OCI-LY7 (cell line): Measurements from ENCODE around the gene LRRFIP1. TPM values are rescaled to one million over a fixed set of nuclear protein-coding genes. Genes with fewer than 3 reads are reported as not detected.

Experiments
- BruUV-seq: library from RNA; stranded (reverse); fragments of 400-500 nt; replicated peaks from 2 replicates; lab custom pipeline; 2021; lab: Mats Ljungman, UMichigan
- CTCF ChIA-PET: fragments of 300-600 bp; sonication (Branson Sonifier 250); formaldehyde crosslinking; loops from one replicate; lab custom pipeline; 2022; ENCODE audit warnings: antibody characterized with exemption; ENCODE audit not compliant: unreplicated experiment; lab: Charles Lee
- POLR2A ChIA-PET: fragments of 300-600 bp; sonication (Branson Sonifier 250); formaldehyde crosslinking; loops from one replicate; lab custom pipeline; 2022; ENCODE audit warnings: antibody characterized with exemption; lab: Charles Lee
- DNase-seq: peaks from one replicate; pipeline ENCODE4 v3.0.0-alpha.2; 2015; ENCODE audit warnings: low spot score
- H2AFZ ChIP-seq: fragments of 200-600 bp; sonication (generic), shearing (Covaris generic); 2 replicates; pipeline ENCODE4 v1.6.1; 2014; ENCODE audit warnings: mild to moderate bottlenecking, antibody characterized with exemption, low read length, moderate library complexity
- H3K27ac ChIP-seq: fragments of 200-600 bp; sonication (generic); 2 replicates; pipeline ENCODE4 v1.5.1; 2014; ENCODE audit warnings: mixed run types, low read depth, mild to moderate bottlenecking, moderate library complexity, low read length, inconsistent platforms; ENCODE audit not compliant: poor library complexity, severe bottlenecking
- H3K36me3 ChIP-seq: fragments of 200-600 bp; sonication (generic); 2 replicates; pipeline ENCODE4 v1.6.1; 2014; ENCODE audit warnings: mild to moderate bottlenecking, antibody characterized with exemption, low read length, moderate library complexity, mixed read lengths; ENCODE audit not compliant: insufficient read depth
- H3K4me1 ChIP-seq: fragments of 200-600 bp; sonication (generic); 2 replicates; pipeline ENCODE4 v1.5.1; 2014; ENCODE audit warnings: mild to moderate bottlenecking, low read length; ENCODE audit not compliant: insufficient read depth, poor library complexity, severe bottlenecking
- H3K4me2 ChIP-seq: fragments of 200-600 bp; sonication (generic); 2 replicates; pipeline ENCODE4 v1.6.1; 2014; ENCODE audit warnings: mild to moderate bottlenecking, low read length
- H3K4me3 ChIP-seq: fragments of 200-600 bp; sonication (generic); 2 replicates; pipeline ENCODE4 v1.5.1; 2014; ENCODE audit warnings: mild to moderate bottlenecking, low read depth, low read length; ENCODE audit not compliant: poor library complexity, severe bottlenecking
- H3K79me2 ChIP-seq: fragments of 200-600 bp; sonication (generic); 2 replicates; pipeline ENCODE4 v1.6.1; 2016; ENCODE audit warnings: low read depth, mild to moderate bottlenecking, low read length, moderate library complexity, mixed read lengths; ENCODE audit not compliant: insufficient read depth
- H3K9me2 ChIP-seq: fragments of 200-600 bp; sonication (generic); 2 replicates; pipeline ENCODE4 v1.6.1; 2016; ENCODE audit warnings: mild to moderate bottlenecking, low read length, mixed read lengths; ENCODE audit not compliant: insufficient read depth
- H3K9me3 ChIP-seq: fragments of 200-600 bp; sonication (generic); 2 replicates; pipeline ENCODE4 v1.6.1; 2014; ENCODE audit warnings: mild to moderate bottlenecking, mixed run types, low read length, mixed read lengths
- H4K20me1 ChIP-seq: fragments of 200-600 bp; sonication (generic); 2 replicates; pipeline ENCODE4 v1.6.1; 2014; ENCODE audit warnings: mild to moderate bottlenecking, antibody characterized with exemption, low read length, moderate library complexity, mixed read lengths; ENCODE audit not compliant: insufficient read depth
- CTCF ChIP-seq: fragments of 200-600 bp; sonication (generic); conservative IDR thresholded peaks from 2 replicates; pipeline ENCODE4 v1.5.1; 2014; ENCODE audit warnings: mild to moderate bottlenecking, antibody characterized with exemption, low read length, moderate library complexity, mixed read lengths
- EZH2phosphoT487 ChIP-seq: fragments of 200-600 bp; sonication (generic); IDR thresholded peaks from 2 replicates; pipeline ENCODE4 v1.6.1; 2018; ENCODE audit warnings: low read depth, borderline replicate concordance, mild to moderate bottlenecking, mixed run types, antibody characterized with exemption, low read length, moderate library complexity, mixed read lengths
- intact Hi-C: fragments of 100-400 bp; cut with micrococcal nuclease; formaldehyde crosslinking; loops from one replicate; pipeline ENCODE4 v1.10.0; 2022; ENCODE audit not compliant: unreplicated experiment
- total RNA-seq, 2 experiments: library from RNA; depleted of rRNA in 1 of 2; stranded (reverse); fragments of >200 nt in 1 of 2; shearing (Covaris generic) in 1 of 2; gene quantifications; 2 replicates each; pipeline ENCODE4 v1.2.3, GENCODE V29; 2014 to 2022

The LRRFIP1 gene
- total RNA-seq, 2 experiments from 2014 or later = 95.7 to 216 TPM

GRCh38 chr2:237801466-237801865 is 174.1 kb downstream of the LRRFIP1 start:
- CTCF ChIA-PET = no interaction called here
- TF ChIP-seq CTCF (no peak), EZH2phosphoT487 (no peak)

GRCh38 chr2:237806334-237806733 is 178.9 kb downstream of the LRRFIP1 start:
- TF ChIP-seq EZH2phosphoT487 = no peak
- TF ChIP-seq CTCF = no peak
- CTCF ChIA-PET = no interaction called here

More at GRCh38 chr2:237801466-237801865, 174.1 kb downstream of the LRRFIP1 start:
- Histone ChIP-seq H2AFZ (no peak overlapping the region), H3K36me3 (no peaks in the 10 kb centered on the region), H3K9me3 (no peaks in the 10 kb centered on the region), H4K20me1 (no peaks in the 10 kb centered on the region), H3K79me2 (no peaks in the 10 kb centered on the region), H3K27ac (no peak overlapping the region), H3K4me2 (no peak overlapping the region), H3K4me1 (peaks cover 5% of the 10 kb centered on the region), H3K4me3 (no peak overlapping the region), H3K9me2 (no peaks in the 10 kb centered on the region)
- DNase-seq = no peak
- POLR2A ChIA-PET = no interaction called here
- intact Hi-C loops = no loop called here
- BruUV-seq = no TSS peak

GRCh38 chr2:237815637-237816036 is 188.2 kb downstream of the LRRFIP1 start:
- Histone ChIP-seq H3K4me2 (no peak overlapping the region), H3K79me2 (no peaks in the 10 kb centered on the region), H2AFZ (no peak overlapping the region), H3K9me2 (no peaks in the 10 kb centered on the region), H3K9me3 (no peaks in the 10 kb centered on the region), H3K4me3 (no peak overlapping the region), H4K20me1 (no peaks in the 10 kb centered on the region), H3K4me1 (no peaks in the 10 kb centered on the region), H3K36me3 (no peaks in the 10 kb centered on the region), H3K27ac (no peak overlapping the region)
- intact Hi-C loops = no loop called here
- POLR2A ChIA-PET = interaction anchor here (0.6 kb wide), 2 partner anchors 139 to 631 kb away, joined by 3 read pairs; no protein-coding TSS in a partner anchor
- TF ChIP-seq CTCF (no peak), EZH2phosphoT487 (no peak)
- BruUV-seq = no TSS peak
- CTCF ChIA-PET = no interaction called here
- DNase-seq = no peak

More at GRCh38 chr2:237806334-237806733, 178.9 kb downstream of the LRRFIP1 start:
- no peaks in the 10 kb centered on the region for H3K79me2 ChIP-seq
- no TSS peak for BruUV-seq
- no peaks in the 10 kb centered on the region for H3K36me3 ChIP-seq
- H3K9me2 ChIP-seq = no peaks in the 10 kb centered on the region
- peaks cover 5% of the 10 kb centered on the region for H3K4me1 ChIP-seq
- H4K20me1 ChIP-seq = no peaks in the 10 kb centered on the region
- no peak overlapping the region for H3K4me2 ChIP-seq
- POLR2A ChIA-PET = no interaction called here
- no peak overlapping the region for H3K4me3 ChIP-seq
- no peak overlapping the region for H3K27ac ChIP-seq
- no peaks in the 10 kb centered on the region for H3K9me3 ChIP-seq
- intact Hi-C loops = no loop called here
- H2AFZ ChIP-seq = no peak overlapping the region
- DNase-seq = no peak
